Hematopoietic multipotent progenitor cell treated with erythropoietin and hydrocortisone succinate and interleukin-3 and kit ligand, for 17 days (in vitro differentiated cells): ENCODE results near the gene UGT1A1.

Experiments
- DNase-seq: peaks from one replicate; pipeline ENCODE4 v3.0.0-alpha.2; 2015; ENCODE audit warnings: low spot score

UGT1A1 gene

GRCh38 chr2:233817995-233818638, 58.0 kb downstream of the UGT1A1 start:
- DNase-seq = no peak

DNA sequence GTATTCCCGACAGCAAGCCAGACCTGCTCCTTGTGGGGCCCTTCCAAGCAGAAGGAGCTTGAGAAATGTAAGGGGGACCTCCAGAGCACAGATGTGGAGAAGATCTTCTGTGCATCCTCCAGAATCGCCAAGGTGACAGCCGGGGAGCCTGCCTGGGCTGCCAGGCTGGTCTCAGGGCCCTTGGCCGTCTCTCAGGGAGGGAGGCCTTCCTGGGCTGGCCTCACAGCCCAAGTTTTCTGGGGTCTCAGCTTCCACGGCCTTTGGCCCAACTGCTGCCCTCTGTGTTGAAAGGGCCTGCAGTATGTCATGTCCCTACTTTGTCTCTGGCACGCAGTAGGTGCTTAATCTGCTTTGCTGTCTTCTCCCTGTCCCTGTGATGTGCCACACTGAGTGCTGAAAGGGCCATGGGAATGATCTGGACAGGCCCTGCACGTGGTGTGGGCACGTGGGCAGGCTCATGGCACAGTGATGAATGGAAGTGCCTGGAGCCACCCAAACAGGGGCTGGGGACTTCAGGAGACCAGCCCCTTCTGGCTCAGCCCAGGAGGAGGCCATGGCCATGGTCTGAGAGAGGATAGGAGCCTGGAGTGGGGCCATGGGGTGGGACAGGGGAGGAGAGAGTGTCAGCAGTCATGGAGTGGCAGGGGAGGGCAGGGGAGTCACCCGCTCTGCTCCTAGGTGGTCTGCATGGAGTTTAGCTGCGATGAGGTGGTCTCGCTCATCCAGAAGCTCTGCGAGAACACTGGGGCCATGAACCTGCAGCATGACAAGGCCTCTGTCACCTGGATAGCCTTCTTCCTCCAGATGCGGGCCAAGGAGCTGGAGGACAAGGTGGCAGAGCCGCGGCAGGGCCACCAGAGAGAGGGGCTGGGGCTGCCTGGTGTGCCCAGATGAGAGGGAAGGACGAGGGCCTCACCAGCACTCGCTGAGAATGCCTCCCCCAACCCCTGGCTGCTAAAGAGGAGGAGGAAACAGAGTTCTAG, 58.9 kb downstream of the UGT1A1 start:
- no peak for DNase-seq

DNA sequence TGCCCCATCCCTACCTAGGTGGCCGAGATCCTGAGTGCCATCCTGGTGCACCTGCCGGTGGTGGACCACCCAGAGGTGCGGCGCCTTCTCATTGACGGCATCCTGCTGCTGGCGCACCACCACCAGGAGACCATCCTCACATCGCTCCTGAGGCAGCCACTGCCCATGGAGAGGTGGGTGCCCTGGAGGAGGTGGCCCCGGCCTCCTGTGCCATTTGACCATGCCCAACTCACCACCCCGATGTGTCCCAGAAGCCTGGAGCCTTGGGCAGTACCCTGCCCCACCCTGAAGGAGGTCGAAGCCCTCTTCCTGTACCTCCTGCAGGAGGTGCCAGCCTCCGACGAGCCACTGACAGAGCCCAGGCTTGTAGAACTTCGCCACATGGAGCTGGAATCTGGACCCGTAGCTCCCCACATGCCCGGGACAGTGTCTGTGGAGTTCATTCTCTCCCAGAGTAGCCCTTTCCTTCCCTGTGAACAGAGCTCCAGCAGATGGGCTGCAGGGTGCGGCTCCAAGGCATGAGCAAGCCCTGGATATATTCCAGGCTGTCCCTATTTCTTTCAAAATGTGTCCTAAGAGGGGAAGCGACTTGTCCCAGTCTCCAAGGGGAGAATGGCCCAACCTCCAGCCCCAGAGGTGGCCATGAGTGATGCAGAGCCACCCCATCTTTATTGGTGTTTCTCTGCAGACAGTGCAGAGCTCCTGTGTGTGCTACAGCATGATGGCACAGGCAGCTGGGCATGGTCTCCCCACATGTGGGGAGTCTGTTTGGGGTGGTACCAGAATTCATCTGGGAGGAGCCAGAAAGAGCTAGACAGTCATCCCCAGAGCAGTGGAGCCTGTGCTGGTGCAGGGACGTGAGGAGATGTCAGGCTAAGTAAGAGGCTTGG, 60.1 kb downstream of the UGT1A1 start:
- no peak for DNase-seq

GRCh38 chr2:233820774-233821105, 60.7 kb downstream of the UGT1A1 start:
- DNase-seq = no peak

DNA sequence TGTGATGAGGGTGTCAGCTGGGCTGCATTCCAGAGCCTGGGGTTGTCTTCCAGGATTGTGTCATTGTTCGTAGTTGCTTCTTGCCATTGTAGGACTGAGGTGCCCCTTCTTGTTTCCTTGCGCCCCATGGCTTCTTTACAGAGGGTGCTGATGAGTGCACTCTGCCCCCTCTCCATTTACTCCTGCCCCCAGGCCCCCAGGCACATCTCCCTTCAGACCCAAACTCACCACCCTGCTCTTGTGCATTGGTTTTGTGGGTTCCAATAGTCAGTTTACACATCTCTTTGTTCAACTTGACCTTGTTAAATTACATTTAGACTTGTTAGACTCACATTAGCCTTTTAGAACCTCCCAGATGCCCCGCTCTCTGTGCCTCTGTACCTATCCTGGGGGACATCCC, 61.1 kb downstream of the UGT1A1 start:
- no peak for DNase-seq

DNA sequence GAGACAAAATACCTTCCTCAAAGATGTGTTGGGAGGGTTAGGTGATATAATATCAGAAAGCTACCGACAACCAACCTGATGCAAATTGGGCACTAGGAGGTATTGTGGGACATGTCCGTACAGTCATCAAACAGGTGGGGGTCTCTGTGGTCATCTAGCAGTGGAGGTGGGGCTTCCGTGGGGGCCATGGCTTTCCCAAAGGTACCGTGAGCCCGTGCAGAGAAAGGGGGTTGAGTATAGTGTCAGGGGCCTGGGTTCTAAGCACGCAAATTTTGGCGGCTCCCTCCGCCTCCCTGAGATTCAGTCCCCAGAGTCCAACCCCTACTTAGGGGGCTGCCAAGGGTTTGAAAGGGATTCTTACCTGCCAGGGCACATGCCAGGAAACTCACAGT, 61.6 kb downstream of the UGT1A1 start:
- DNase-seq = no peak

DNA sequence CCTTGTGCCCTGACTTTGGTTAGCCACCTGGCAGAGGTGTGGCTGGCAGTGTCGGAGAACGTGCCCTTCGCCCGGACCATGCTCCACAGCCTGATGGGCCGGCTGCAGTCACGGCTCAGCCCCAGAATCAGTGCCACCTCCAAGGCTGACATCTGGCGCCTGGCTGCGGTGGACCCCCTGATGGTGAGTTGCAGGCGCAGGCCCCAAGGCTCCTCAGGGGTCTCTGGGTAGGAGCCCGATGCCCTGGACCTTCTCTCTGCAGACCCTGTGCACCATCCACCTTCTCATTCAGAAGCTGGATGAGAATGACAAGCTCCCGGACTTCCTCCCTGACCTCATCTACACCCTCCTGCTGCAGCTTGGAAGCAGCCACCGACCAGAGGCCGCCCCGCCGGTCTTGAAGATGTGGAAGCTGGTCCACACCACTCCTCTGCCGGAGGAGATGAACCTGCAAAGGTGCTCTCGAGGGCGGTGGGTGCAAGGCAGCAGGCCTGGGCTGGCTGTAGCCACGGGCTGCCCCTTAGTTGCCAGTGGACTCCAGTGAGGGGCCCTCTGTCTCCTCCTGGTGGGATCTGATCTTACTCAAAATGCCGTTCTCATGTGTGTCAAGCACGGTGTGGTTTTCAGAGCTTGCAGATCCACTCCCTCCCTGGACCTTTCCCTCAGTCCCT, 62.2 kb downstream of the UGT1A1 start:
- DNase-seq = no peak
